Smooth muscle cell (in vitro differentiated cells): Measurements from ENCODE around the gene CLMN. TPM values are rescaled to one million over a fixed set of nuclear protein-coding genes. Genes with fewer than 3 reads are reported as not detected.
A peak's percentile ranks its signal among the peaks of the same experiment; 100 is the strongest.
"Not testable (repeated sequence)": the region's sequence is repeated elsewhere in the genome, so short reads cannot be mapped to it uniquely, and the experiment has no call there.

ENCODE experiments used
- DNase-seq: peaks from one replicate; lab custom pipeline; 2025; ENCODE audit not compliant: unreplicated experiment; lab: John Stamatoyannopoulos, UW
- H2AFZ ChIP-seq: fragments of 200-600 bp; sonication (generic); 2 replicates; pipeline ENCODE4 v1.6.0; 2016; ENCODE audit warnings: antibody characterized with exemption, low read depth, mild to moderate bottlenecking
- H3F3A ChIP-seq: fragments of 200-600 bp; sonication (generic); 2 replicates; pipeline ENCODE4 v1.6.0; 2017; ENCODE audit warnings: antibody characterized with exemption, low read depth
- H3K27ac ChIP-seq: fragments of 200-600 bp; sonication (generic); 2 replicates; pipeline ENCODE4 v1.5.1; 2016; ENCODE audit warnings: low read depth, mild to moderate bottlenecking
- H3K27me3 ChIP-seq: fragments of 200-600 bp; sonication (generic); 2 replicates; pipeline ENCODE4 v1.6.1; 2016; ENCODE audit warnings: low read depth, mild to moderate bottlenecking
- H3K36me3 ChIP-seq: fragments of 200-600 bp; sonication (generic); 2 replicates; pipeline ENCODE4 v1.5.1; 2016; ENCODE audit warnings: low read depth
- H3K4me1 ChIP-seq: fragments of 200-600 bp; sonication (generic); 2 replicates; pipeline ENCODE4 v1.5.1; 2016; ENCODE audit warnings: low read depth
- H3K4me2 ChIP-seq: fragments of 200-600 bp; sonication (generic); 2 replicates; pipeline ENCODE4 v1.6.0; 2016; ENCODE audit warnings: mild to moderate bottlenecking
- H3K4me3 ChIP-seq: fragments of 200-600 bp; sonication (generic); 2 replicates; pipeline ENCODE4 v1.5.1; 2016; ENCODE audit warnings: mild to moderate bottlenecking
- H3K79me2 ChIP-seq: fragments of 200-600 bp; sonication (generic); 2 replicates; pipeline ENCODE4 v1.6.0; 2016; ENCODE audit warnings: low read depth, mild to moderate bottlenecking
- H3K9ac ChIP-seq: fragments of 200-600 bp; sonication (generic); 2 replicates; pipeline ENCODE4 v1.6.0; 2016; ENCODE audit warnings: low read depth
- H3K9me3 ChIP-seq: fragments of 200-600 bp; sonication (generic); replicated peaks from 2 replicates; pipeline ENCODE4 v1.5.1; 2016; ENCODE audit warnings: low read depth
- H4K20me1 ChIP-seq: fragments of 200-600 bp; sonication (generic); 2 replicates; pipeline ENCODE4 v1.6.0; 2016; ENCODE audit warnings: low read depth
- WGBS: methylation state at CpG from one replicate; pipeline ENCODE4 v1.1.7; 2016; ENCODE audit warnings: low lambda C conversion rate; 5-methylcytosine and 5-hydroxymethylcytosine counted together
- polyA plus RNA-seq: library from polyadenylated mRNA; unstranded; fragments of >200 nt; fragmentation: Nextera tagmentation; extraction: Ambion mirVana; gene quantifications from 2 replicates; pipeline ENCODE4 v1.2.1, GENCODE V29; 2016
- total RNA-seq: library from RNA; depleted of rRNA; stranded (reverse); fragments of >200 nt; gene quantifications from 2 replicates; pipeline ENCODE4 v1.2.3, GENCODE V29; 2014
- TF ChIP-seq, protein P1 (sequence below): fragments of 200-600 bp; sonication (generic); IDR thresholded peaks from 2 replicates; pipeline ENCODE4 v1.5.1; 2017; ENCODE audit warnings: borderline replicate concordance, mild to moderate bottlenecking, antibody characterized with exemption; ENCODE audit not compliant: insufficient read depth, poor library complexity, severe bottlenecking

Gene CLMN
- total and polyA plus RNA-seq, 2 experiments from 2014 or later, result 1.3 to 3.5 TPM

DNA sequence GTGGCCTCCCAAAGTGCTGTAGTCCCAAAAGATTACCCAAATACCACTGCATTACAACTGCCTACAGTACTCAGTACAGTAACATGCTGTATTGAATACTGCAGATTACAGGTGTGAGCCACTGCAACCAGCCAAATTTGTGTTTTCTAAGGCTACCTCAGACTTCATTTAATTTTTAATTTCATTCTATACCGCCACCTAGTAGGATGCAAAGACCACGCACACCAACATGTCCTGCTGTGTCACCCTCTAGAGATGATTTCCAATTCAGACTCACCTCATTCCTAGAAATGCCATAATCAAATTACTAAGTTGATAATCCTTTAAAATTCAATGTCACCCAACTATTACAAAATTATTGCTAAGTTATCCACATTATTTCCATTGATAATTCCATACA is 177.5 kb downstream of the CLMN start:
- Histone ChIP-seq H3K4me1 (peaks cover 25% of the 10 kb centered on the region), H3F3A (no peaks in the 10 kb centered on the region), H3K79me2 (peaks cover 96% of the 10 kb centered on the region), H4K20me1 (peaks cover 88% of the 10 kb centered on the region), H2AFZ (no peak overlapping the region), H3K4me2 (no peak overlapping the region), H3K9ac (no peak overlapping the region), H3K9me3 (peaks cover 4% of the 10 kb centered on the region), H3K36me3 (no peaks in the 10 kb centered on the region), H3K4me3 (no peak overlapping the region), H3K27ac (no peak overlapping the region), H3K27me3 (no peaks in the 10 kb centered on the region)
- TF ChIP-seq, protein P1, sequence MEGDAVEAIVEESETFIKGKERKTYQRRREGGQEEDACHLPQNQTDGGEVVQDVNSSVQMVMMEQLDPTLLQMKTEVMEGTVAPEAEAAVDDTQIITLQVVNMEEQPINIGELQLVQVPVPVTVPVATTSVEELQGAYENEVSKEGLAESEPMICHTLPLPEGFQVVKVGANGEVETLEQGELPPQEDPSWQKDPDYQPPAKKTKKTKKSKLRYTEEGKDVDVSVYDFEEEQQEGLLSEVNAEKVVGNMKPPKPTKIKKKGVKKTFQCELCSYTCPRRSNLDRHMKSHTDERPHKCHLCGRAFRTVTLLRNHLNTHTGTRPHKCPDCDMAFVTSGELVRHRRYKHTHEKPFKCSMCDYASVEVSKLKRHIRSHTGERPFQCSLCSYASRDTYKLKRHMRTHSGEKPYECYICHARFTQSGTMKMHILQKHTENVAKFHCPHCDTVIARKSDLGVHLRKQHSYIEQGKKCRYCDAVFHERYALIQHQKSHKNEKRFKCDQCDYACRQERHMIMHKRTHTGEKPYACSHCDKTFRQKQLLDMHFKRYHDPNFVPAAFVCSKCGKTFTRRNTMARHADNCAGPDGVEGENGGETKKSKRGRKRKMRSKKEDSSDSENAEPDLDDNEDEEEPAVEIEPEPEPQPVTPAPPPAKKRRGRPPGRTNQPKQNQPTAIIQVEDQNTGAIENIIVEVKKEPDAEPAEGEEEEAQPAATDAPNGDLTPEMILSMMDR, result no peak
- no peak for DNase-seq
- 100% methylated on average over 2 of the region's 2 CpGs for WGBS

DNA sequence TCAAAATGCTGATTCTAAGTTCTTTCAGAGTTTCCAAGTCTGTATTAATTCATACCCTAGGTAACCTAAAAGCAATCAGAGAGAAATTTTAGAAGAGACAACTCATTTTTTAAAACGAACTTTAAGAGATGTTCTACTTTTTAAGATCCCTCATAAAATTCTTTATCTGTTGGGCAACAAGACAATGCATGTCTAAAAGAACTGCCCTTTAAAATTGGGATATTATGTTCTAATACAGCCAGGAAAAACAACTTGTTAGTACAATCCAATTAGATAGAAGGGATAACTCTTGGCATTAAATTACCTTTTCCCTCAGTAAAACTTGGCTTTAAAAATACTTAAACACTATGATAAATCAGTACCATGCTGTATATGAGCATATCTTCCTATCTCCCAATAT is 178.0 kb downstream of the CLMN start:
- DNase-seq, result no peak
- TF ChIP-seq, protein P1, result no peak
- WGBS, result 30% methylated on average over 1 of the region's 1 CpG

DNA sequence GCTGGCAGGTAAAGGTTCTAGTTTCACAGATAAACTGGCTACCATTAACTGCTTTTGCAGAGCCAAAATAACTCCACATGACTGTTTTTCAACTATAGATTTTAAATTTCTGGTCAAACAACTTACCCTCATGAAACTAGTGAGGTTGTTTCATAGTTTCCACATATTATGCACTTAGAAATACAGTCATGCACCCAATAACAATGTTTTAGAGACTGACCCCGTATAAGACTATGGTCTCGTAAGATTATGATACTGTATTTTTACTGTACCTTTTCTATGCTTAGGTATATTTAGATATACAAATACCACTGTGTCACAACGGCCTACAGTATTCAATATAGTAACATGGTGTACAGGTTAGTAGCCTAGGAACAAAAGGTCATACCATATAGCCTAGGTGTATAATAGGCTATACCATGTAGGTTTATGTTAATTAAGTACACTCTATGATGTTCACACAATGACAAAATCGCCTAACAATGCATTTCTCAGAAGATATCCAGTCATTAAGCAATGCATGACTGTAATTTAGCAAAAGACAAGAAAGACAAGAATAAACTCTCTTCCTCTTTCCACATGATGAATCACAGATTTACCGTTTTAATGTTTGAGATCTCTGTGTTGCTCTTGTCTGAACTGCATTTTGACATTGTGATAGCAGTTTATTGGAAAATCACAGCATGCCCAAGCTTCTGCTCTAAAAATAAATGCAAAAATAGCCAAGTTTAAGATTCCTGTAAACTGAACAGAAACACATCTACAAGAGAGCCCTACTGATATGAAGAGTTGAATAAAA is 179.4 kb downstream of the CLMN start:
- Histone ChIP-seq H3K4me3 (no peak overlapping the region), H3K4me1 (peaks cover 25% of the 10 kb centered on the region), H3F3A (no peaks in the 10 kb centered on the region), H3K27ac (no peak overlapping the region), H3K4me2 (peak overlapping the region; percentile 39), H3K9ac (no peak overlapping the region), H3K9me3 (peaks cover 4% of the 10 kb centered on the region), H3K36me3 (no peaks in the 10 kb centered on the region), H3K79me2 (peaks cover 95% of the 10 kb centered on the region), H3K27me3 (no peaks in the 10 kb centered on the region), H2AFZ (no peak overlapping the region), H4K20me1 (peaks cover 95% of the 10 kb centered on the region)
- TF ChIP-seq, protein P1, result no peak
- WGBS, result 85% methylated on average over 5 of the region's 5 CpGs
- no peak for DNase-seq

More for the DNA sequence above, 178.0 kb downstream of the CLMN start:
- no peak overlapping the region for H3K27ac ChIP-seq
- H3K9ac ChIP-seq, result no peak overlapping the region
- peaks cover 25% of the 10 kb centered on the region for H3K4me1 ChIP-seq
- H3K4me2 ChIP-seq, result no peak overlapping the region
- H3K9me3 ChIP-seq, result peaks cover 4% of the 10 kb centered on the region
- no peaks in the 10 kb centered on the region for H3K27me3 ChIP-seq
- no peaks in the 10 kb centered on the region for H3K36me3 ChIP-seq
- peaks cover 88% of the 10 kb centered on the region for H4K20me1 ChIP-seq
- no peak overlapping the region for H2AFZ ChIP-seq
- H3F3A ChIP-seq, result no peaks in the 10 kb centered on the region
- H3K4me3 ChIP-seq, result no peak overlapping the region
- peaks cover 96% of the 10 kb centered on the region for H3K79me2 ChIP-seq

DNA sequence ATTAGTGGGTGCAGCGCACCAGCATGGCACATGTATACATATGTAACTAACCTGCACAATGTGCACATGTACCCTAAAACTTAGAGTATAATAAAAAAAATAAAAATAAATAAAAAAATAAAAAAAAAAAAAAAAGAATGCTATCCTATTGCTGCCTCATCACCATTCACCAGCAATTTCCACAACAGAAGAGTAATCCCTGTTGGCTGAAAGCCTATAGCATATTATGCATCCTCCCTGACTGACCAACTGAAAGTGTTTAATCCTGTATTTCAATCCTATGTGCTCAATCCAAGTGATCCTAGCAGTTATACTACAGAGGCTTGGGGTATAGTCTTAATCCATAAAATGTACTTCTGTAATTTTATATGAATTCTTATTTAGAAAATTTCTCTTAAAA is 180.8 kb downstream of the CLMN start:
- Histone ChIP-seq H2AFZ (no peak overlapping the region), H3K4me3 (no peak overlapping the region), H3K9ac (no peak overlapping the region), H3K4me2 (no peak overlapping the region), H3K79me2 (peaks cover 93% of the 10 kb centered on the region), H3K36me3 (no peaks in the 10 kb centered on the region), H3K9me3 (no peaks in the 10 kb centered on the region), H3F3A (no peaks in the 10 kb centered on the region), H3K27me3 (no peaks in the 10 kb centered on the region), H3K4me1 (peaks cover 33% of the 10 kb centered on the region), H3K27ac (no peak overlapping the region), H4K20me1 (peaks cover 97% of the 10 kb centered on the region)
- DNase-seq, result no peak
- no CpG with 5 or more reads among the region's 1 CpG for WGBS
- TF ChIP-seq, protein P1, result no peak

DNA sequence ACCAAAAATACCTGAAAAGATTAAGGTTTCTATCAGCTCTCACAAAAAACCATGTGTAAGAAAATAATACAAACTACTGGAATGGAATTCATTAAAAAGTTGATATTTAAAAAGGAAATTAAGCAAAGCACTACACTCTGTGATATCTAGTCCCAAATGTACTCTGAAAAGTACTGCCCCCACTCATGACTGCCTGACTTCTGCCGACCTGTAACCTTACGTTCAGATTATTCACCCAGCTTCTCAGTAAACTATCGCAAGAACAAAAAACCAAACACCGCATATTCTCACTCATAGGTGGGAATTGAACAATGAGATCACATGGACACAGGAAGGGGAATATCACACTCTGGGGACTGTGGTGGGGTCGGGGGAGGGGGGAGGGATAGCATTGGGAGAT is 181.3 kb downstream of the CLMN start:
- WGBS, result 88% methylated on average over 4 of the region's 5 CpGs
- DNase-seq, result not testable (repeated sequence)

More for the DNA sequence above, 181.3 kb downstream of the CLMN start:
- not testable (repeated sequence) for H3K36me3 ChIP-seq, H3K27me3 ChIP-seq, H3K4me3 ChIP-seq, H3K9ac ChIP-seq, H3K9me3 ChIP-seq, H3K27ac ChIP-seq, H3F3A ChIP-seq, H2AFZ ChIP-seq, H3K4me2 ChIP-seq
- Histone ChIP-seq H3K79me2 (peaks cover 93% of the 10 kb centered on the region), H3K4me1 (peaks cover 37% of the 10 kb centered on the region), H4K20me1 (peaks cover 97% of the 10 kb centered on the region)
